ENCODE measurements around the gene PNMA8B.

- TF ChIP-seq ZFP30 (CRISPR knock-in tag; IDR thresholded peaks at IDR 0.05) (no peak), POU6F1 (CRISPR knock-in tag; IDR thresholded peaks at IDR 0.05; ENCODE audit: borderline replicate concordance, low read depth) (no peak), CREB5 (CRISPR knock-in tag; IDR thresholded peaks at IDR 0.05; ENCODE audit: low read depth) (no peak)
- TF ChIP-seq, protein P1, sequence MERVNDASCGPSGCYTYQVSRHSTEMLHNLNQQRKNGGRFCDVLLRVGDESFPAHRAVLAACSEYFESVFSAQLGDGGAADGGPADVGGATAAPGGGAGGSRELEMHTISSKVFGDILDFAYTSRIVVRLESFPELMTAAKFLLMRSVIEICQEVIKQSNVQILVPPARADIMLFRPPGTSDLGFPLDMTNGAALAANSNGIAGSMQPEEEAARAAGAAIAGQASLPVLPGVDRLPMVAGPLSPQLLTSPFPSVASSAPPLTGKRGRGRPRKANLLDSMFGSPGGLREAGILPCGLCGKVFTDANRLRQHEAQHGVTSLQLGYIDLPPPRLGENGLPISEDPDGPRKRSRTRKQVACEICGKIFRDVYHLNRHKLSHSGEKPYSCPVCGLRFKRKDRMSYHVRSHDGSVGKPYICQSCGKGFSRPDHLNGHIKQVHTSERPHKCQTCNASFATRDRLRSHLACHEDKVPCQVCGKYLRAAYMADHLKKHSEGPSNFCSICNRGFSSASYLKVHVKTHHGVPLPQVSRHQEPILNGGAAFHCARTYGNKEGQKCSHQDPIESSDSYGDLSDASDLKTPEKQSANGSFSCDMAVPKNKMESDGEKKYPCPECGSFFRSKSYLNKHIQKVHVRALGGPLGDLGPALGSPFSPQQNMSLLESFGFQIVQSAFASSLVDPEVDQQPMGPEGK (CRISPR knock-in tag; IDR thresholded peaks at IDR 0.05; ENCODE audit: borderline replicate concordance): no peak
Observed at GRCh38 chr19:46492841-46493235, 2.8 kb downstream of the PNMA8B start.
